Lower lobe of right lung (tissue), 2 donors: ENCODE measurements around the gene APPBP2. TPM values are rescaled to one million over a fixed set of nuclear protein-coding genes. Genes with fewer than 3 reads are reported as not detected.

Experiments used
- ATAC-seq, 2 donors: fragments of 200-7000 bp; cut with Tn5 transposase; one replicate each; pipeline ENCODE4 v1.9.1; 2020 to 2022; ENCODE audit warnings: mild to moderate bottlenecking in 2 of 2, moderate library complexity in 2 of 2
- DNase-seq: peaks from one replicate; pipeline ENCODE4 v3.0.0-alpha.2; 2020
- H3K27ac ChIP-seq: fragments of 200-600 bp; one replicate; pipeline ENCODE4 v1.8.0; 2022
- H3K27me3 ChIP-seq: fragments of 200-600 bp; one replicate; pipeline ENCODE4 v1.8.0; 2022; ENCODE audit warnings: low read depth
- H3K36me3 ChIP-seq: fragments of 200-600 bp; one replicate; pipeline ENCODE4 v1.8.0; 2022; ENCODE audit warnings: mild to moderate bottlenecking
- H3K4me1 ChIP-seq: fragments of 200-600 bp; one replicate; pipeline ENCODE4 v1.8.0; 2022
- H3K4me3 ChIP-seq: fragments of 200-600 bp; one replicate; pipeline ENCODE4 v1.8.0; 2022; ENCODE audit warnings: mild to moderate bottlenecking
- H3K9me3 ChIP-seq: fragments of 200-600 bp; one replicate; pipeline ENCODE4 v1.8.0; 2022
- CTCF ChIP-seq: fragments of 200-600 bp; IDR thresholded peaks from one replicate; pipeline ENCODE4 v1.8.0; 2022; ENCODE audit warnings: antibody characterized with exemption, mild to moderate bottlenecking
- intact Hi-C: fragments of 100-400 bp; cut with DNase I; formaldehyde crosslinking; loops from one replicate; pipeline ENCODE4 v1.11.0; 2022
- total RNA-seq: library from RNA; stranded (reverse); fragmentation: NEBNext Ultra II Directional; extraction: Animal tissue kit (Norgen Biotek cat#: 25700); gene quantifications from one replicate; pipeline ENCODE4 v1.2.1, GENCODE V29; 2021
- donor health status: DM: no; HTN: yes; CAD: no; lungs with severe emphysema.

The APPBP2 gene
- total RNA-seq, 1 donor from 2014 or later, result 49.4 TPM

GRCh38 chr17:60472449-60472848, 53.6 kb downstream of the APPBP2 start:
- Histone ChIP-seq H3K27me3 (no peaks in the 10 kb centered on the region), H3K9me3 (no peaks in the 10 kb centered on the region), H3K4me3 (no peak overlapping the region), H3K36me3 (peaks cover 39% of the 10 kb centered on the region), H3K4me1 (peaks cover 23% of the 10 kb centered on the region), H3K27ac (no peak overlapping the region)
- intact Hi-C loops, result no loop called here
- no peak for DNase-seq
- no peak for TF ChIP-seq CTCF
- ATAC-seq, result no peak

- ATAC-seq, result no peak
- Histone ChIP-seq H3K27me3 (no peaks in the 10 kb centered on the region), H3K27ac (no peak overlapping the region), H3K9me3 (no peaks in the 10 kb centered on the region), H3K4me3 (no peak overlapping the region), H3K4me1 (peaks cover 23% of the 10 kb centered on the region), H3K36me3 (peaks cover 35% of the 10 kb centered on the region)
- no peak for DNase-seq
- intact Hi-C loops, result no loop called here
- no peak for TF ChIP-seq CTCF
These were observed 54.6 kb downstream of the APPBP2 start for GRCh38 chr17:60471451-60471850.

GRCh38 chr17:60468371-60468770, 57.7 kb downstream of the APPBP2 start:
- ATAC-seq, result no peak
- no peaks in the 10 kb centered on the region for H3K9me3 ChIP-seq
- intact Hi-C loops, result loop anchor here (10.0 kb wide), 1 partner anchor 56 kb away; the partner anchor contains the start of gene APPBP2
- TF ChIP-seq CTCF, result no peak
- H3K27ac ChIP-seq, result no peak overlapping the region
- no peak overlapping the region for H3K4me3 ChIP-seq
- peaks cover 57% of the 10 kb centered on the region for H3K36me3 ChIP-seq
- no peak for DNase-seq
- peaks cover 23% of the 10 kb centered on the region for H3K4me1 ChIP-seq
- H3K27me3 ChIP-seq, result no peaks in the 10 kb centered on the region

- Histone ChIP-seq H3K9me3 (no peaks in the 10 kb centered on the region), H3K36me3 (peaks cover 88% of the 10 kb centered on the region)
These were observed 61.7 kb downstream of the APPBP2 start for GRCh38 chr17:60464343-60464742.

GRCh38 chr17:60463157-60463835, 62.7 kb downstream of the APPBP2 start:
- H3K27me3 ChIP-seq, result no peaks in the 10 kb centered on the region
- ATAC-seq (no peak), DNase-seq (no peak)
- peaks cover 5% of the 10 kb centered on the region for H3K4me1 ChIP-seq
- no peak overlapping the region for H3K27ac ChIP-seq
- H3K9me3 ChIP-seq, result no peaks in the 10 kb centered on the region
- H3K4me3 ChIP-seq, result no peak overlapping the region
- intact Hi-C loops, result loop anchor here (10.0 kb wide), 1 partner anchor 62 kb away; the partner anchor contains the start of gene APPBP2
- no peak for TF ChIP-seq CTCF
- H3K36me3 ChIP-seq, result peaks cover 93% of the 10 kb centered on the region

More at GRCh38 chr17:60464343-60464742, 61.7 kb downstream of the APPBP2 start:
- TF ChIP-seq CTCF, result no peak
- ATAC-seq, result no peak
- Histone ChIP-seq H3K4me3 (no peak overlapping the region), H3K4me1 (peaks cover 11% of the 10 kb centered on the region), H3K27ac (no peak overlapping the region), H3K27me3 (no peaks in the 10 kb centered on the region)
- intact Hi-C loops, result loop anchor here (10.0 kb wide), 1 partner anchor 60 kb away; the partner anchor contains the start of gene APPBP2
- no peak for DNase-seq
